GM04504 (cell line): ENCODE results near the gene SRRD.

Source experiments
- DNase-seq: peaks from one replicate; pipeline ENCODE4 v3.0.0-alpha.2; 2012; ENCODE audit warnings: low read depth

Gene SRRD

DNA sequence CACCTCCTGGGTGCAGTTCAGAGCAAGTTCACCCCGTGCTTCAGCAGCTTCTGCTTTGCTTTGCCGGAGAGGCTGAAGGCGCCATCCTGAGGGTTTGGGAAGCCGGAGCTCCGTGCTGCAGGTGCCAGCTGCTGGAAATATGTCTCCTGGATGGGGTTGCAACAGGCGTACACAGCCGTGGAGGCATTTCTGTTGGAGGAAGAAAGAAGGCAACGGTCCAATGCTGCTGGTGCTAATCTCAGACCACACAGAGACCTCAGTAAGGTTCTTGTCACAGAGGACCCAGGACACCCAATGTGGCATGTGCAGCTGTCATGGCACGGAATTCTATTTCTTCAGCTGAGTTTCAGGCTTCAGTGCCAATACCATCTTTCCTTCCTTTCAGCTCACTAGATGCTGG is 30.5 kb upstream of the SRRD start:
- no peak for DNase-seq

- DNase-seq: no peak
Observed at GRCh38 chr22:26453812-26454500, 29.7 kb upstream of the SRRD start.

DNA sequence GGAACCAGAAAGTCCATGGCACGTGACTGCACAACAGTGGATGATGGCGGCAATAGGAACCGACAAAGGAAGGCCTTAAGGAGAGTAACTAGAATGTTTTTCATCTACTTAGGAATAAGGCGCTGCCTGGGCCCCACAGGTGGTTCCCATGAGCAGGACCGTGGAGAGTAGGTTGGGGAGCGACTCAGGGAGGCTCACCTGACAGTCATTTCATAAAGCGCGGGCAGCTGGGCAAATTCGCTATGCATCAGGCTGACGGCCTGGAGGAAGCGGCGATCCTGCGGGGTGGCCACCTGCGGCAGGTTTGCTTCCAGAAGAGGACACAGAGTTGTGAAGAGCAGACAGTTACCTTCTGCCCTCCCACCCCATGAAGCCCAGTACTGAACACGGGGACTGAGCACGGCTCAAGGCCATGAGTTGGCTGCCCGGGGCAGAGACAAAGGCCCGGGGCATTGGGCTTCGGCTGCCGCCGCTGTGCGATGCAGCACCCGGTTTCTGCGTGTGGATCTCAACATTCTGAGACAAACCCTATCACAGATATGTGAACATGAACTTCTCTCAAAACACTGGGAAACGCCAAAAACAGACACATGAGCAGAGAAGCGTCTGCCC is 25.9 kb upstream of the SRRD start:
- DNase-seq: no peak

GRCh38 chr22:26460202-26460601 is 23.5 kb upstream of the SRRD start:
- DNase-seq: no peak

- DNase-seq: no peak
Observed at GRCh38 chr22:26461188-26461810, 22.4 kb upstream of the SRRD start.

- DNase-seq: no peak
Observed at GRCh38 chr22:26462051-26462450, 21.6 kb upstream of the SRRD start.

GRCh38 chr22:26462641-26463040 is 21.0 kb upstream of the SRRD start:
- no peak for DNase-seq

GRCh38 chr22:26463101-26463661 is 20.5 kb upstream of the SRRD start:
- no peak for DNase-seq

- no peak for DNase-seq
Observed at GRCh38 chr22:26463688-26464087, 20.0 kb upstream of the SRRD start.

DNA sequence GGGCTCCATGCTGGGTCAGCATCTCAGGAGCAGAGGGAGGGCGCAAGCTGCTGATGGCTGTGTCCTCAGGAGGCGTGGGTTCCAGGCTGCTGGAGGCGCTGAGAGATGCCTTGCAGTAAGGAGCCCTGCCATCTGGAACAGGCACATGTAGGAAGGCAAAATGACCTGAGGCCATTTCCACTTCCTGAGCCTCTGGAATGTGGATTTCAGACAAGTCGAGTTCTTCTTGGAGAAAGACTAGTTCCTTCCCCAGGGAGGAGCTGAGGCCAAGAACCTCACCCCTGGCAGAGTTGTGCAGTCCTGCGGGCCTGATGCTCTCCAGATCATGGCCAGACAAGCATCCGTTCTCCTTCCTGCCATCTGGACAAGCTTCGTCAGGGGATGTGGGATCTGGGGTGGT is 19.4 kb upstream of the SRRD start:
- DNase-seq: peak; percentile 81

DNA sequence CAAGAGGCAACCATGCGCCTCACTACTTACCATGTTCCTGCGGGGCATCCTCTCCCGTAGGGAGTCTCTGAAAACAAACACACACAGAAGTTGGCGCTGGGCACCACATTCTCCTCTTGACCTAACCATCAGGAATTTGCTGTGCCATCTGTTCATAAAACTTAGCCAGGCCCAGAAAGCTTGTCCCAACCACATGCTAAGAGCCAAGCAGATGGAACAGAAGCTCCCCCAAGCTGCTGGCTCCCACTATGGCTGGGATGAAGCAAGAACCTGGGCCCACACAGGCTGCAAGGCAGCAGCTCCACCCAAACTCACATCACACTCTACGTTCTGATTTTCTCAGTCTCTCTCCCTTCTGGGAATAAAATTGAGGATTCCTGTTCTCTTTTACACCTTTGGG is 17.5 kb upstream of the SRRD start:
- DNase-seq: no peak

- DNase-seq: no peak
Observed at GRCh38 chr22:26470807-26471206, 12.9 kb upstream of the SRRD start.

GRCh38 chr22:26471522-26471921 is 12.2 kb upstream of the SRRD start:
- peak; percentile 59 for DNase-seq

DNA sequence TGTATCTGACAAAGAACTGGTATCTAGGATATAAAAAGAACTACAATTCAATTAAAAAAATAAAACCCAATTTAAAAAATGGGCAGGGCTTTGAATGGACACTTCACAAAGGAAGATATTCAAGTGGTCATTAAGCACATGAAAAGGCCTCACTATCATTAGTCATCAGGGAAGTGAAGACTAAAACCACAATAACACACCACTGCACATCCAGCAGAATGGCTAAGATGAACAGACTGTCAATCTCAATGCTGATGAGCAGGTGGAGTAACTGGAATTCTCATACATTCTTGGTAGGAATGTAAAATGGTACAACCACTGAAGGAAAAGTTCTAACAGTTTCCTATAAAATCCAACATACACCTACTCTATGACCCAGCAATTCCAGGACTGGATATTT is 9.0 kb upstream of the SRRD start:
- no peak for DNase-seq

- no peak for DNase-seq
Observed at GRCh38 chr22:26476705-26477340, 6.9 kb upstream of the SRRD start.

- DNase-seq: no peak
Observed at GRCh38 chr22:26477341-26477731, 6.3 kb upstream of the SRRD start.

- no peak for DNase-seq
Observed at GRCh38 chr22:26479043-26479791, 4.5 kb upstream of the SRRD start.

DNA sequence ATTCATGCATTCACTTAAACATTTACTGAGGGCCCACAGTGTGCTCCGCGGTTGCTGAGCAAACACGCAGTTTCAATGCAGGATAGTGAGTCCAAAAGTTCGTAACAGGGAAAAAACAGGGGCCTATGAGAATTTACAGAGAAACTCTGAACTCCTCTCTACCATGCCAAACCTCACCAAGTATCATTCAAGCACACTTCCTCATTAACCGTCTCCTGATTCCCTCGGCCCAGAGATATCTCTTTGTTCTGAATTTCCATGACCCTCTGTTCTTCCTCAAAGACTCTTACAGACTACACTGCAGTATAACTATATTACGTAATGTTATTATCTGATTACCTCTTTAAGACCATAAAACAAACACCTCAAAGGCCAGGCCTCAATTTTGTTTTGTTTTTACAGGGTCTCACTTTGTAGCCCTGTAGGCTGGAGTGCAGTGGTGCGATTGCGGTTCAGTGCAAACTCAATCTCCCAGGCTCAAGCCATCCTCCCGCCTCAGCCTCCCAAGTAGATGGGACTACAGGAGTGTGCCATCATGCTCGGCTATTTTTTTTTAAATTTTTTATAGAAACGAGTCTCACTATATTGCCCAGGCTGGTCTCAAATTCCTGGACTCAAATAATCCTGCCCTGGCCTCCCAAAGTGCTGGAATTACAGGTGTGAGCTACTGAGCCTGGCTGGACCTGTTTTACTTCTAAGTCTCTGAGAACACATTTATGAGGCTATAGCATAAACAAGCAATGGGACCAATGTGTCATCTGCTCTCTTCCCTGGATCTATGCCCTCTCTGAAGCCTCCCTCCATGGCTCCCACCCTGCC is 3.7 kb upstream of the SRRD start:
- no peak for DNase-seq

- DNase-seq: no peak
Observed at GRCh38 chr22:26480611-26480932, 3.1 kb upstream of the SRRD start.

DNA sequence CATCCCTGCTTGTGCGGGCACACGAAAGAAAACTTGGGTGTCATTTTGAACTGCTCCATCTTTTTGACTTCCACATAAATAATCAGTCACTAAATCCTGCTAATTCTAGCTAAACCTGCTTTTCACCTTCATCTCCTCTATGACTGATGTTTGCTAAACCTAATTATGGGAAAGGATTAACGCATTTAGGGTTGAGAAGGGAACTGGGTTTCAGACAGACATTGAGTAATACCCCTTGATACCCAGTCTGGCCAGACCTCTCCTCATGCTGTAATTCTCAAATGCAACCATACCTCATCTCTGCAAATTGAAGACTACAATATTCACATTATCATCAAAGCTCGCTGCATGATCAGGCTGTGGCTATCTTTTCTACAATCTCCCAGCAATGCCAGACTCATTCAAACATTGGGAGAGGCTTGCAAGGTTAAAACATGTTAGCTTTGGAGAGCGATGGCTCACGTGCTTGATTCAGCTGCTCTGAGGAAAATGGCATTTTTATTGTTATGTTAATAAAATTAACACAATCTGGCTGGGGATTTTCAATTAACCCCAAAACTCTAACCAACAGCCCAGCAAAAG is 2.5 kb upstream of the SRRD start:
- DNase-seq: no peak

DNA sequence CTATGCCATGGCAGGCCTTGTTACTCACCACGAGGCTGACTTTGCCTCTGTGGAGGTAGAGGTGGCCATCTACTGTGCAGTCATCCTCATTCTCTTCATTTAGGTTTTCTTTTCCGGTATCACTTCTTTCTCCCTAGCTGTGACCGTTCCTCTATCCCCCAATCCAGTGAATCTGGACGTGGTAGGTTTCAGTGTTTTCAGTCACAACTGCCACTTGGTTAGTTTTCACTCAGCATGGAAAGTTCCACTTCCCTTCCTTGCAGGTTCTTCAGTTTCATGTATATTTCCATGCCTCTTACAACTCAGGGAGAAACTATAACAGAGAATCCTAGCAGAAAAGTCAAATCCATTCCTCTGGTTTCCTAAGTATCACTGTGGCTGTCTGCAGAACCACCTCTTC is 2.0 kb upstream of the SRRD start:
- DNase-seq: no peak
